Endothelial cell of umbilical vein (primary cell): Measurements from ENCODE around the gene GAPVD1. TPM values are rescaled to one million over a fixed set of nuclear protein-coding genes. Genes with fewer than 3 reads are reported as not detected.
"Not testable (repeated sequence)": the region's sequence is repeated elsewhere in the genome, so short reads cannot be mapped to it uniquely, and the experiment has no call there.

Experiments
- BruUV-seq: library from RNA; stranded (reverse); fragments of 400-500 nt; replicated peaks from 2 replicates; lab custom pipeline; 2021; lab: Mats Ljungman, UMichigan
- CTCF ChIA-PET: fragments of 300-600, 350-600 bp; sonication (Branson Sonifier 250); formaldehyde crosslinking; loops from one replicate; lab custom pipeline; 2021; ENCODE audit warnings: antibody characterized with exemption, inconsistent platforms; lab: Charles Lee
- POLR2A ChIA-PET: fragments of 300-600, 350-600 bp; sonication (Branson Sonifier 250); formaldehyde crosslinking; loops from one replicate; lab custom pipeline; 2021; ENCODE audit warnings: antibody characterized with exemption, inconsistent platforms; lab: Charles Lee
- DNase-seq: peaks from one replicate; pipeline ENCODE4 v3.0.0-alpha.2; 2011; ENCODE audit warnings: low read depth, low spot score
- FAIRE-seq: peaks from 2 replicates; lab custom pipeline; 2011; peaks lifted over from hg19 to GRCh38; lab: Jason Lieb, UNC
- H2AFZ ChIP-seq: 2 replicates; pipeline ENCODE4 v1.6.0; 2012; ENCODE audit warnings: low read depth, low read length, control low read depth, inconsistent platforms
- H3K27ac ChIP-seq: 2 replicates; pipeline ENCODE4 v1.5.1; 2011; ENCODE audit warnings: low read depth, mild to moderate bottlenecking, control low read depth, low read length, moderate library complexity; ENCODE audit not compliant: insufficient read depth
- H3K27me3 ChIP-seq, 2 experiments: 2 replicates each; pipeline versions ENCODE4 v1.6.0 to v1.6.1; 2011; ENCODE audit warnings: low read length in 2 of 2, mixed read lengths in 1 of 2; ENCODE audit not compliant: control insufficient read depth in 2 of 2, insufficient read depth in 2 of 2
- H3K36me3 ChIP-seq, 2 experiments: 2 replicates in 1 of 2; 3 replicates in 1 of 2; pipeline ENCODE4 v1.5.1; 2011; ENCODE audit warnings: low read length in 2 of 2, mild to moderate bottlenecking in 1 of 2, moderate library complexity in 1 of 2; ENCODE audit not compliant: control insufficient read depth in 2 of 2, insufficient read depth in 2 of 2; ENCODE audit errors: extremely low read depth in 1 of 2
- H3K4me1 ChIP-seq: 3 replicates; pipeline ENCODE4 v1.5.1; 2011; ENCODE audit warnings: mild to moderate bottlenecking, low read length; ENCODE audit not compliant: control insufficient read depth, insufficient read depth; ENCODE audit errors: extremely low read depth
- H3K4me2 ChIP-seq: 2 replicates; pipeline ENCODE4 v1.6.1; 2011; ENCODE audit warnings: low read length, control low read depth, mixed read lengths; ENCODE audit not compliant: insufficient read depth
- H3K4me3 ChIP-seq, 3 experiments: fragments of 200-600 bp in 1 of 3; sonication (generic), shearing (Covaris generic) in 1 of 3; replicated peaks in 1 of 3; 2 replicates each; pipeline ENCODE4 v1.5.1; 2011 to 2016; ENCODE audit warnings: control low read depth in 3 of 3, low read length in 3 of 3, mild to moderate bottlenecking in 2 of 3, inconsistent platforms in 1 of 3, low read depth in 1 of 3, moderate library complexity in 1 of 3; ENCODE audit not compliant: insufficient read depth in 1 of 3
- H3K79me2 ChIP-seq: 2 replicates; pipeline ENCODE4 v1.6.0; 2012; ENCODE audit warnings: low read length, inconsistent platforms; ENCODE audit not compliant: control insufficient read depth, insufficient read depth
- H3K9ac ChIP-seq: replicated peaks from 2 replicates; pipeline ENCODE3; 2011; ENCODE audit warnings: low read length, control low read depth; ENCODE audit not compliant: insufficient read depth; ENCODE audit errors: extremely low read depth
- H3K9me1 ChIP-seq: replicated peaks from 3 replicates; pipeline ENCODE4 v1.6.0; 2011; ENCODE audit warnings: mild to moderate bottlenecking, low read length; ENCODE audit not compliant: control insufficient read depth, insufficient read depth; ENCODE audit errors: extremely low read depth
- H3K9me3 ChIP-seq: replicated peaks from 2 replicates; pipeline ENCODE4 v1.5.1; 2012; ENCODE audit warnings: low read length, inconsistent platforms; ENCODE audit not compliant: control insufficient read depth, insufficient read depth
- H4K20me1 ChIP-seq: replicated peaks from 2 replicates; pipeline ENCODE3; 2011; ENCODE audit warnings: mild to moderate bottlenecking, low read length; ENCODE audit not compliant: control insufficient read depth, insufficient read depth; ENCODE audit errors: extremely low read depth
- CTCF ChIP-seq, 2 donors: IDR thresholded peaks; 1 replicate in 1 of 2; 2 replicates in 1 of 2; pipeline ENCODE4 v1.5.1; 2011; ENCODE audit warnings: low read length in 2 of 2, mild to moderate bottlenecking in 2 of 2, moderate library complexity in 2 of 2, control low read depth in 1 of 2, inconsistent platforms in 1 of 2, low read depth in 1 of 2; ENCODE audit not compliant: insufficient read depth in 1 of 2; ENCODE audit errors: extremely low read depth in 1 of 2
- EZH2 ChIP-seq: IDR thresholded peaks from 2 replicates; pipeline ENCODE4 v1.6.1; 2012; ENCODE audit warnings: borderline replicate concordance, low read depth, mild to moderate bottlenecking, moderate library complexity, low read length, inconsistent platforms; ENCODE audit not compliant: severe bottlenecking
- FOS ChIP-seq: IDR thresholded peaks from 2 replicates; pipeline ENCODE4 v1.6.1; 2011; ENCODE audit warnings: mild to moderate bottlenecking, low read length, moderate library complexity, borderline replicate concordance; ENCODE audit not compliant: insufficient read depth
- GATA2 ChIP-seq: IDR thresholded peaks from 2 replicates; pipeline ENCODE4 v1.7.0; 2011; ENCODE audit warnings: low read depth, mild to moderate bottlenecking, moderate library complexity, mixed read lengths, low read length; ENCODE audit not compliant: insufficient read length, insufficient read depth
- JUN ChIP-seq: IDR thresholded peaks from 2 replicates; pipeline ENCODE4 v1.6.1; 2011; ENCODE audit warnings: borderline replicate concordance, low read depth; ENCODE audit not compliant: insufficient read length, insufficient read depth
- MYC ChIP-seq: IDR thresholded peaks from one replicate; pipeline ENCODE4 v1.6.1; 2011; ENCODE audit warnings: mild to moderate bottlenecking, low read depth, low read length
- POLR2A ChIP-seq: IDR thresholded peaks from 2 replicates; pipeline ENCODE4 v1.6.1; 2012; ENCODE audit warnings: low read depth, mild to moderate bottlenecking, control low read depth, low read length
- POLR2AphosphoS5 ChIP-seq: IDR thresholded peaks from 2 replicates; pipeline ENCODE4 v1.6.1; 2012; ENCODE audit warnings: low read depth, mild to moderate bottlenecking, control low read depth, low read length, moderate library complexity; ENCODE audit not compliant: insufficient read depth
- dilution Hi-C: fragments of 300-500 bp; cut with MboI; formaldehyde crosslinking; loops from one replicate; pipeline ENCODE4 v1.15.0; 2019; ENCODE audit warnings: low sequenced_read_pairs; ENCODE audit not compliant: extremely low pct_ligation_motif_present
- intact Hi-C: fragments of 100-400 bp; cut with micrococcal nuclease; formaldehyde crosslinking; loops from one replicate; pipeline ENCODE4 v1.10.0; 2022
- polyA plus RNA-seq, 4 experiments: library from polyadenylated mRNA; depleted of rRNA in 3 of 4; stranded (reverse) in 3 of 4; unstranded in 1 of 4; fragments of >200 nt; gene quantifications; 2 replicates each; pipeline versions ENCODE4 v1.2.1 to v1.2.3, GENCODE V29; 2011 to 2012; ENCODE audit warnings: missing spikeins in 1 of 4
- total RNA-seq: library from RNA; stranded (reverse); gene quantifications from 2 replicates; pipeline ENCODE4 v1.2.3, GENCODE V29; 2021
- TF ChIP-seq, protein P1 (sequence below): IDR thresholded peaks from 2 replicates; pipeline ENCODE4 v1.6.1; 2011; ENCODE audit not compliant: insufficient read depth, insufficient read length

The GAPVD1 gene
- total and polyA plus RNA-seq, 2 donors (not counting 3 experiments of a cell fraction or from before 2014, with no cell fraction given) = 10.7 to 53.2 TPM

DNA sequence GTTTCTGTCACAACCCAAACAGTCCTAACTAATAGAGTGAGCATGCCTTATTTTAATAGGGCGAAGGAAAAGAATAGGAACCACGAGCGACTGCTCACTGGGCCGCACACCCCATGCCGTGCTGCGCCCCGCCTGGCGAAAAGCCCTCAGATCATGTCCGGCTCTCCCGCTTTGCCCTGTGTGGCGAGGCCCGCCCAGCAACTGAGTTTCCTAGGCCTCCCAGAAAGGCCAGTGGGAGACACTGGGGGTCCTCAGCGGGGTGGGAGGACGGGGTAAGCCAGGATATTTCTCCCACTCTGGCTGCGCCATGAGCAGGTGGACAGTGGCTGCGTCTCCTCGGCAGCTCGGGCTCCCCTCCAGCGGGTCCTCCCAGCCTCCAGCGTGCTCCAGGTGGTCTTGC lies 138.0 kb downstream of the GAPVD1 start:
- H4K20me1 ChIP-seq = no peaks in the 10 kb centered on the region
- no peak overlapping the region for H3K4me3 ChIP-seq
- FAIRE-seq (no peak), DNase-seq (no peak)
- H3K4me2 ChIP-seq = no peak overlapping the region
- dilution Hi-C loops (no loop called here), intact Hi-C loops (loop anchor here (10.0 kb wide), 1 partner anchor 995 kb away; no protein-coding TSS in a partner anchor)
- BruUV-seq = no TSS peak
- CTCF ChIA-PET = interaction anchor here (1.1 kb wide), 1 partner anchor 8 kb away, joined by 5 read pairs; no protein-coding TSS in a partner anchor
- H3K27me3 ChIP-seq = no peaks in the 10 kb centered on the region
- no peaks in the 10 kb centered on the region for H3K9me1 ChIP-seq
- no peak overlapping the region for H3K9ac ChIP-seq
- POLR2A ChIA-PET = no interaction called here
- H3K79me2 ChIP-seq = no peaks in the 10 kb centered on the region
- no peaks in the 10 kb centered on the region for H3K4me1 ChIP-seq
- TF ChIP-seq GATA2 (no peak), POLR2A (no peak), POLR2AphosphoS5 (no peak), MYC (no peak), FOS (no peak), CTCF (IDR thresholded peaks at IDR 0.05; ENCODE audit: extremely low read depth in 1 of 2, insufficient read depth in 1 of 2, low read depth in 1 of 2, low read length in 2 of 2) (no peak), EZH2 (no peak), JUN (no peak)
- TF ChIP-seq, protein P1, sequence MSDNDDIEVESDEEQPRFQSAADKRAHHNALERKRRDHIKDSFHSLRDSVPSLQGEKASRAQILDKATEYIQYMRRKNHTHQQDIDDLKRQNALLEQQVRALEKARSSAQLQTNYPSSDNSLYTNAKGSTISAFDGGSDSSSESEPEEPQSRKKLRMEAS = no peak
- H2AFZ ChIP-seq = no peak overlapping the region
- H3K27ac ChIP-seq = no peak overlapping the region
- H3K9me3 ChIP-seq = no peaks in the 10 kb centered on the region
- H3K36me3 ChIP-seq = no peaks in the 10 kb centered on the region

DNA sequence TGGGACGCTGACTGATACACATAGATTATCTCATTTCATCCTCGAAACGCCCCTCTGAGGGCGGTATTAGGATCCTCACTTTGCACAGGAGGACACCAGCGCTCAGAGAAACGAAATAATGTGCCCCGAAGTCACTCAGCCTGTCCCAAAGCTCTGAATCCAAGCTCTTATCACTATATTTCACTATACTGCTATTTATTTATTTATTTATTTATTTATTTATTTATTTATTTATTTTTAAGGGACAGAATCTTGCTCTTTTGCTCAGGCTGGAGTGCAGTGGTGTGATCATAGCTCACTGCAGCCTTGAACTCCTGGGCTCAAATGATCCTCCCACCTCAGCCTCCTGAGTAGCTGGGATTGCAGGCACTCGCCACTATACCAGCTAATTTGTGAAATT lies 138.6 kb downstream of the GAPVD1 start:
- H3K9me3 ChIP-seq, H3K9ac ChIP-seq, DNase-seq, H3K4me2 ChIP-seq, BruUV-seq, POLR2A ChIA-PET, H3K9me1 ChIP-seq, H3K27me3 ChIP-seq, H4K20me1 ChIP-seq, H3K4me3 ChIP-seq, H3K4me1 ChIP-seq, dilution Hi-C loops, CTCF ChIA-PET, H3K79me2 ChIP-seq, H2AFZ ChIP-seq, H3K36me3 ChIP-seq, H3K27ac ChIP-seq, FAIRE-seq: not testable (repeated sequence)
- intact Hi-C loops = loop anchor here (10.0 kb wide), 1 partner anchor 995 kb away; no protein-coding TSS in a partner anchor
